Limb (tissue), 2 donors: ENCODE measurements around the gene SELENOO.
A peak's percentile ranks its signal among the peaks of the same experiment; 100 is the strongest.

ENCODE experiments used
- DNase-seq, 2 donors: peaks; one replicate each; pipeline ENCODE4 v3.0.0-alpha.2; 2016; ENCODE audit errors: extremely low spot score in 2 of 2

The SELENOO gene

DNA sequence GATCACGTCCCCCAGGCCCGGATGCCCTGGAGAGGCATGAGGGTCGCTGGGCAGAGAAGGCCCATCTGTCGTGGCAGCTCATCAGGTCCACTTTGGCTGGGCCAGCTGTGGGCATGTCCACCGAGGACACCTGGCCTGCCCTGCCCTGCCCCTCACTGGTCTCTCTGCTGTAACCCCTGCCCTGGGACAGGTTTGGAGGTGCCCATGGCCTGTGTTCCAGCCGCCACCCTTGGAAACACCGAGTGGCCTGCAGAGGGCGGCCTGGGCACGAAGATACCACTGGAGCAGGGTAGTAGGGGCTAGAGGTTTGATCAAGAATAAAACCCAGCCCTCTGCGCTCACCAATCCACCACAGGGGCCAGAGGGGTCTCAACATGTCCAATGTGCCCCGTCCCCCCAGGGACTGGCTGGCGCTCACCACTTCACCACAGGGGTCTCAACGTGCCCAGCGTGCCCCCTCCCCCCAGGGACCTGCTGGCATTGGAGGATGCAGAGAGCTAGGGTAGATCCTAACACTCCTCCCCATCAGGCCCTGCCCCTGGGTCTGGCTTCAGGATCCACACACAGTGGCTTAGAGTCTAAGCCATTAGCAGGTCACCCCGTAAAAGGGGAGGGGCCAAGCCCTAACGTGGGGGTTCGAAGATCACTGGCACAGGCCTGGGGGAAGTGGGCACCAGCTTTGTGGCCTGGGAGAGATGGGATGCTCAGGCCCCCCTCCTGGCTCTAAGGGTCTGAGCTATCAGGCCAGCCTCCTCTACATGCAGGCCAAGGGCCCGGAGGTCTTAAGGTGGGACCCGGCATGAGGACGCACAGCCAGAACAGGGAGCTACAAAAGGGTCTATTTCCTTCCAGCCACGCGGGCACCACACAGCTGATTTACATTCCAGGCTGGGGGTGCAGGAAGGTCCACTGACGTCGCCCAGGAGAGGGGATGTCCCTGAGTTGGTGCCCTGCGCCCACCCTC is 51.6 kb downstream of the SELENOO start:
- peak in 1 of 2 donors; percentile 77 for DNase-seq

DNA sequence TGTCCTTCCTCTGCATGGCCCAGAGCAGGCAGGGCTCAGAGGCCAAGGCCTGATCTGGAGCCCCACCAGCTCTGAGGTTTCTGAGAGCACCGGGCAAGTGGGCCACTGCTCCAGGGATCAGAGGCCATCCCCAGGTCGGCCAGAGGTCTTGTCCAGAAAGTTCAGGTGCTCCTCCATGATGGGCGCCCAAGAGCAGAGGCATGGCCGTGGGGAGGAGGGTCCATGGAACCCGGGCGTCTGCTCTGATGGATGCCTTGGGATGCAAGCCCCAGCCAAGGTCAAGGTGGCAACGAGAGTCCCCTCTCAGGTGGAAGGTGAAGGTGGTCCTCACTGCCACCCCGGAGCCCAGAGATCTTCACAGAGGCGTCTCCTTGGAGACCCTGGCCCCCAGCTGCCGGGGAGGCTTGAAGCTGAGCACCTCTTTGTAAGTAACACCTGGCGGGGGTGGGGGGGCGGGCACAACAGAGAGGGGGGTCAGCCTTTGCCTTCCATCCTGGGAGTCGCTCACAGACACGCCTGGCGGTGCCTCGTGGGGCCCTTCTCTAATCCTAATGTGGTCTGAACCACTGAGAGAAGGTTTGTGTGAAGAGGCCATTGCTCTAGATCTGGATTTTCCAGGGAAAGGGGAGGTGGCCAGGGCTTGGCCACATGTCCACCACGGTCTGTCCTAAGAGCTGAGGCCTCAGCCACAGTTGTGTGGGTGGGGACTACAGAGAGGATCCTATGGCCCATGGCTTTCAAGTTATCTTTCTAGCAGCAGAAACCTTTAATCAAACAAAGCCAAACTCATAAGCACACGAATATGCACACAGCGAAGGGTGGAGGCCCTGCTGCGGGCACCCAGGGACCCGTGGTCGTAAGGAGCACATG is 52.5 kb downstream of the SELENOO start:
- no peak for DNase-seq

DNA sequence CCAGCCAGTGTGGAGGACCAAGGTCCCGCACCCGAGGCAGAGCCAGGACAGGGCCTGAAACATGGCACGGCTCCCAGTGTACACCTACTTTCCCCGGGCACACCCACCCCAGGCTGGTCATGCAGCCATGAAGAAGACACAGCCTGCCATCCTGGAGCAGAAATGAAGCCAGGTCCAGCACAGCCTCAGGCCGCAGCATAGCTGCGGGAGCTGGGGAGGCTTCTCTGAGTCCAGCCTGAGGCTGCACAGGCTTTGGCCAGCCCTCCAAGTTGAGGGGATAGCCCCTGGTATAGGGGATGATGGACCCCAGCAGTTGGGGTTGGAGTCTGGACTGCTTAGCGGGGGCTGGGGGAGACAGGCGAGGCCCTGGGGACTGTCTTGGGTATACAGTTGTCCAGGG is 53.1 kb downstream of the SELENOO start:
- no peak for DNase-seq

DNA sequence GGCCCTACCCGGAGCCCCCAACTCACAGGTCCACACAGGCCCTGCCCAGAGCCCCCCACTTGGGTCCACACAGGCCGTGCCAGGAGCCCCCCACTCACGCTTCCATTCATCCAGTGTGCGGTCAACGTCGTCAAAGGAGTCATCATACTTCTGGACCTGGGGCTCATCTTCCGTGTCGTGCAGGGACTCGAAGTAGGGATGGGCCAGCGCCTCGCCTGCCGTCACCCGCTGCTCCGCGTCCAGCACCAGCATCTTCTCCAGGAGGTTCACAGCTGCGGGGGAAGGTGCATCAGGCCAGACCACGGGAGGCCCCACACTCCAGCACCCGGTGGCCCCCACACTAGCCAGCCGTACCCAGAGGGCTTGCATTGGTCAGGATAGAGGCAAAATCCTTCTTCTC is 54.3 kb downstream of the SELENOO start:
- no peak for DNase-seq

DNA sequence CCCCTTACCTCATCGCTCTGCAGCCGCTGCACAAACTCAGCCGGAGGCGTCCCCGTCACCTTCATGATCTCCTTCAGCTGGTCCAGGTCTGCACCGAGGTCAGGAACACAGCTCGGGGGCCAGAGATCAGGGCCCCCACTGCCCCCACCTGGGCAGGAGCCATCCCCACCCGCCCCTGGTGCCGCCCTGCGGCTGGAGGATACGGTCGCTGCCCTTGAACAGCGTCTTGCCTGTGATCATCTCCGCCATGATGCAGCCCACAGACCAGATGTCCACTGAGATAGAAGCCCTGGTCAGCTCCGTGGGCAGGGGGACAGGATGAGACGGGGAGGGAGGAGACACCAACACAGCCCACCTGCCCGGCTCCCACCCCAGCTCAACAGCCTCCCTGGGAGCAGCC is 54.8 kb downstream of the SELENOO start:
- no peak for DNase-seq

DNA sequence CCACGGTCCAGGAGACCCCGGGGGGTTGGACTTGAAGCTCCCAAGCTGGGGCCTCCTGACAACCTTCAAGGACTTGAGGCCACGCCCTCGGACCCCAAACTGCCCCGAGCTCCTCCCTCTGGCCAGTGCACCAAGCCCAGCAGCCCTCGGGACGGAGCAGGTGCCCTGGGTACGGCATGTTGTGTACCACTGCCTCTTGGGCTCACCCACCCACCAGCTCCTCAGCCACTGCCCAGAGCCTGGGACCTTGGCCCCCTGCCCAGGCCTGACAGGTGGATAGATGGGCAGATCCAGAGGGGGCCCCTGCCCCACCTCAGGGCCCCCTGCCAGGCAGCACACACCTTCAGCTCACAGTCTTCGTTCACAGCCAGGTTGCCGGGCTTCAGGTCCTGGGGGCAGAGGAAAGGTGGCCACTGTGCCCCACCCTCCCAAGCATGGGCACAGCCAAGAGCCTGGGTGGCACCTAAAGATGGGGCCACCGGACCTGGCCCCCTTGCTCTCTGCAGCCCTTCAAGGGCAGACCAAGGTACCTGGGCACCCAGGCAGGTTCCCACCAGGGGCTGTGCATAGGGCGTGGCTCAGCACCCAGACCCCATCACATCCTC is 55.5 kb downstream of the SELENOO start:
- no peak for DNase-seq

DNA sequence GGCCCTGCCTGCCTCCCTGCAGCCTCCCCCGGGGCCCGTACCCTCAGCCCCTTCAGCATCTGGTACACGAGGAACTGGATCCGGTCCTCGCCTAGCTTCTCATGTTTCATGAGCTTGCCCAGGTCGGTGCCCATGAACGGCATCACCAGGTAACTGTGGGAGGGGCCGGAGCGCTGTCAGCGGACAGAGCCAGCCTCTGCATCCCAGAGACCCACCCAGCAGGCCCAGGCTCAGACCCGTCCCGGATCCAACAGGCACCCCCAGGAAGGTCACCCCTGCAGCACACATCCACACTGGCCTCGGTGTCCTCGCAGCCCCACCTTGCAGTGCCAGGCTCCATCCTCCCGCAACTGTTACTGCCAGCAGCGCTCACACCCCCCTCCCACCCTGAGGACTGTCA is 56.2 kb downstream of the SELENOO start:
- DNase-seq = no peak

DNA sequence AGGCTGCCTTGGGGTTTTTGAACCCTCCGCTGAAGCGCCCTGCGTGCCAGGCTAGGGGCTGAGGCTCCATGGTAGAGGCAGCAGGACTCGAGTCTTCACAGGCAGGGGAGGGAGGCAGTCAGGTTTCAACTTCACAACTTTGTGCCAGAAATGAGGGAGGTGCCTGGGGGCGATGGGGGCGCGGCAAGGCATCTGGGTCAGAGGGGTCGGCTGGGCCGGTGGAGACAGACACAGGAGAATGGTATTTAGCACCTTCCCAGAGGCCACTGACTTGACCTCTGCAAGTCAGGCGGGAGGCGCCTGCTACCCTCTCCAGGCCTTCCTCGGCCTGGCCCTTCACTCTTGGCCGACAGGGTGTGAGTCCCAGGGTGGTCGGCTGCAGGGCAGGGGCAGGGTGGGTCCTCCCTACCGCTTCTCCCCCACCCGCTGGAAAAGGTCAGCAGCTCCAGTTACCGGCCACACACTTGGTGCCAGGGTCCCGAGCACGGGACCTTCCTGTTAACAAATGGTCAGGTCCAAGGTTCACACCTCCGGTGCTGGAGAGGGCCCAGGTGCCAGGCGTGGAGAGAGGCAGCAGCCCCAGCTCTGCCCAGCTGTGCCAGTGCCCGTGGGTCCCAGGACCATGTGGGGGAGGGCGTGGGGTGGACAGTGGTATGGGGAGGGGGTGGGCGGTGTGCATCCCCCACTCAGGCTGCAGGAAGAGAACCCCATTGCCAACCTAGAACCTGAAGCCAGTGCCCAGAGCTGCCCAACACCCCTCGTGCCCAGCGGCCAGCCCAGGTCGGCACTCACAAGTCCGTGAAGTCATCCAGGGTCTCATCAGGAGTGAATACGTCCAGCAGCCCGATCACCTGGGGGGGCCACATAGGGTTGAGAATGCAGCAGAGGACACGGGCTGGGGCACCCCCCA is 56.9 kb downstream of the SELENOO start:
- no peak for DNase-seq

DNA sequence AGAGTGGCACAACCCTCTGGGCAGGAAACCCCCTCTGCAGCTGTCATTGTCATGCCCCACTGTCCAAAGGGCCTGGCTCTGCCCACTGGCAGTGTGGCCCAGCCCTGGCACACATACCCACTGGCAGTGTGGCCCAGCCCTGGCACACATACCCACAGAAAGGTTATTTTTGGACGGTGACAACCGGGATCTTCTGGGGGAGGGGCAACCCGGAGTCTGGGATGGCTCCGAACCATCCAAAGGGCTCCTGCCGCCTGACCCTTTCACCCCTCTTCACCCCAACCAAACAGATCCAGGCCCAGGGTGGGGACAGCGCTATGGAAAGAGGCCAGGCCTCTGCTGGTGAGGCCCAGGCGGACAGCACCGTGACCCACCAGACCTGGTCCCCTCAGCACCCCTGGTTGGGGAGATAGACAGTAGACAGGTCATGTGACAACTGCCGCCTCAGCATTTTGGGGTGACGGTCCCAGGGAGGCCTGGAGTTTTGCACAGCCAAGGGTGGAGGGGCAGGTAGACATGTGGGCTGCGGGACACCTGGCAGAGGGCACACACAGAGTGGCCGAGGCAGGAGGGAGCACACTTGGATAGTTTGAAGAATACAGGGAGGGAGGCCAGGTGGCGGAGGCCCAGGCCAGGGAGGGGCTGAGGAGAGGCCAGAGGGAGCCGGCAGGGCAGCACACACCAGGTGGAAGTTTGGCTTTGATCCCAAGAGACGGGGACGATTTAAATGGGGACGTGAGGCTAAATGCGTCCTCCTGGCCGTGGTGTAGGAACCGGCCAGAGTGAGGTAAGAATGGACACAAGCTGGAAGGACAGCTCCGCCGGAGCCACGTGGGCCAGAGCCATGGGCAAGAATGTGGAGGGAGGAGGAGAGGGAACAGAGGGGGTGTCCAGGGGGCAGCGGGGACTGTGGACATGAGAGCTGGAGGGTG is 57.8 kb downstream of the SELENOO start:
- no peak for DNase-seq

DNA sequence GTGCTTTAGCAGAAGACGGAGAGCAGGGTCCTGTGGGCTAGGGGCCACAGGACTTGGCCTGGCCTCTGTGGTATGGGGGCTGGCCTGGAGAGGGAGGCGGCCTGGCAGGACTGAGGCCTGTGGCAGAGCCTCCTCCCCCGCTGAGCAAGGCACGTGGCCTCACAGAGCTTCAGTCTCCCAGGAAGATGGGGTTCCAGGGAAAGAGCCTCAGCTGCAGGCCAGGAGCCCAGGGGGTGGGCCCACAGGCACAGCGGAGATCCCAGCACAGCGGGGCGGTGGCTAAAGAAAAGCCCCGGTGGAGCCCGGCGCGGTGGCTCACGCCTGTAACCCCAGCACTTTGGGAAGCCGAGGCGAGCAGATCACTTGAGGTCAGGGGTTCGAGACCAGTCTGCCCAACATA is 58.5 kb downstream of the SELENOO start:
- DNase-seq = no peak

DNA sequence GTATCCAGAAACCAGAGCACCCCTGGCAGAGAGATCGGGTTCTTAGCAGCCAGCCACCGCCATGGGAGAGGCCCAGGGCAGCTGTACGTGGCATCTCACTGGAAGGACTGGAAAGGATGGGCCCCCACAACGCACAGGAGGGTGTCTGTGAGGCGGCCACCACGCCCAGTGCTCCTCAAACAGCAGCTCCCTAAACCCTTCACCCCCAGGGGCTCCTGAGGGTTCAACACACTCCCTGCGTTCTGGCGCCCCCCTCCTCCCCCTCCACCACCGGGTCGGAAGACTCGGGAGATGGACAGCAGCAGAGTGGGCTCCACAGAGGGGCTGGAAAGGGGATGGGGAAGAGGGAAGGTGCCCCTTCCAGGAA is 59.6 kb downstream of the SELENOO start:
- no peak for DNase-seq

DNA sequence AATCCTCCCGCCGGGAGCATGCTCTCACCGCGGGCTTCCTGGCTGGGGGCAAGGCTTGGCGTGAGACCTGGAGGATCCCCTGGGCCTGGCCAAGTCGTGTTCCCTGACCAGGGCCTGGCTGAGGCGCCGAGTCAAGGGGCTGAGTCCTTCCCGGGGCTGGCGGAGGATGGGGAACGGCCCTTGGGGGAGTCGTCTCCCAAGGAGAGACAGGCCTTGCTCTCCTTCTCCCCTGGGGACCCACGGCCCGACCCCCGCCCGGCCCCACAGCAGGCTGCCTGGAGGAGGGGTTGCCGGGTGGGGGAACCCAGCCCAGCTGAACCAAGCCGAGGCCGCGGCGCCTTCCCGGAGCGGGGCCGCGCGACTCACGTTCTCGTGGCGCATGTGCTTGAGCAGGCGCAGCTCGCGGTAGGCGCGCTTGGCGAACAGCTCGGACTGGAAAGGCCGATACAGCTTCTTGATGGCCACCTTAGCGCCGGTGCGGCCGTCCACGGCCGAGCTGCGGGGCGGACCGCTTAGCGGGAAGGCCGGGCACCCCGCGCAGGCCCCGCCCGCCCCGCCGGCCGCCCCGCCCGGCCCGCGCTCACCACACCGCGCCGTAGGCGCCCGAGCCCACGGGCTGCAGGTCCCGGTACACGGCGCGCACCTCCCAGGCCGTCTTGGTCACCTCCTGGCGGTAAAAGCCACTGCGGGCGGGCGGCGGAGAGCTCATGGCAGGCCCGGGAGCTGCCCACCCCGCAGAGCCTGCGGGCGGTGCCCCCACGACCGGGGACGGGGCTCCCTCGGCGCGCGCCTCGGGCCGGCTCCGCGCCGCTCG is 60.2 kb downstream of the SELENOO start:
- peak in 1 of 2 donors; percentile 76 for DNase-seq

DNA sequence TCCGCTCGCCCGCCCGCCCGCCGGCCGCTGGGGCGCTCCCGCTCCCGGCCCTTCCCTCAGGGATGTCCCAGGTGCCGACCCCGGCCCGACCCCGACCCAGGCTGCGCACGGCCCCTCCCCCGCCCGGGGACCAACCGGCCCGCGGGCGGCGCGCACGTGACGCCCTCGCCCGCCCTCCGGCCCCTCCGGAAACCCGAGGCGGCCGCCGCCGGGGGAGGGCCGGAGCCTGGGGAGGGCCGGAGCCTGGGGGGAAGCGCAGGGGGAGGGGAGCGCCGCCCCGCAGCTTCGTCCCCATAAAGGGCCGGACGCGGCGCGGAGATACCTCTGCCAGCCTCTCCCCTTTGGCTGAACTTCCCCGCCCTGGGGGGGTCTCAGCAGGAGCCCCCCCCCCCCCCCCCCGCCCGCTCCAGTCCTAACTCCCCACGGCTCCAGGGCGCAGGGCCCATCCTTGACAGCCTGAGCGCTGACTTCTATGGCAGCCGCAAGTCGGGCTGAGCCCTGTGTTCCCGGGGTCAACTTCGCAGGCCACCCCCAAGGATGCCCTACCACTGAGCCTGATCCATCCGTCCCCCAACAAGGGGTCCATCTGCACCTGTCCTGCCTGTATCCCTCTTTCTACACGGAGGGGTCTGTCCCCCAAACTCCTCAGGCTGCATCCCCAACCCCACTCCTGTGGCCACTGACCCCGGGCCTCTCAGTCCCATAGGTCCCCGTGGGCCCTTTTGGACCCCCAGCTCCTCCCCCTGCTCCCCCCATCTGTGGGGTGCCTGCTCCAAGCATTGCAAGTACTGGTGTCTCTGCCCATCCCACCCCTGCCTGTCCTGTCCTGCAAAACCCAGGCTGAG is 61.0 kb downstream of the SELENOO start, which contains the start of gene MAPK12:
MAPK12 (minus strand) TSS at position 69 of the 845 bp plus-strand sequence. CDS start 174 bp downstream, outside the sequence.
- no peak for DNase-seq

DNA sequence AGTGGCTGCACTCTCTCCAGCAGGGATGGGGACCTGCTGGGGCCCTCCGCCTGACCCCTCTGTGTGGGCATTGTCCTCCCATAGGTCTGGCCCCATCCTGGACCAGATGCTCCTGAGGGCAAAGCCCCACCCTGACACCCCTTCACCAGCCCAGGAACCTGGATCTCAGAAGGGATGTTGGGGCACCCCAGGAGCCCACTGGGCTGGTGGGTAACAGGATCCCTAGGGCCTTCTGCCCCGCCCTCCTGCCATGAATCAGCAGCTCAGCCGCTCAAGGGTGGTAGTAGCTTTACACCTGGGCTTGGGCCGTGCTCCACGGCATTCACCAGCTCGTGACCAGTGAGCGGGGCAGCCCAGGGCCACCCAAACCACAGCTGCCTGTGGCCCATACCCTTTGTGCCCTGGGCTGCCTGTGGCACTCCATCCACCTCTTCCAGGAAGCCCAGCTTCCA is 61.7 kb downstream of the SELENOO start:
- DNase-seq = no peak

DNA sequence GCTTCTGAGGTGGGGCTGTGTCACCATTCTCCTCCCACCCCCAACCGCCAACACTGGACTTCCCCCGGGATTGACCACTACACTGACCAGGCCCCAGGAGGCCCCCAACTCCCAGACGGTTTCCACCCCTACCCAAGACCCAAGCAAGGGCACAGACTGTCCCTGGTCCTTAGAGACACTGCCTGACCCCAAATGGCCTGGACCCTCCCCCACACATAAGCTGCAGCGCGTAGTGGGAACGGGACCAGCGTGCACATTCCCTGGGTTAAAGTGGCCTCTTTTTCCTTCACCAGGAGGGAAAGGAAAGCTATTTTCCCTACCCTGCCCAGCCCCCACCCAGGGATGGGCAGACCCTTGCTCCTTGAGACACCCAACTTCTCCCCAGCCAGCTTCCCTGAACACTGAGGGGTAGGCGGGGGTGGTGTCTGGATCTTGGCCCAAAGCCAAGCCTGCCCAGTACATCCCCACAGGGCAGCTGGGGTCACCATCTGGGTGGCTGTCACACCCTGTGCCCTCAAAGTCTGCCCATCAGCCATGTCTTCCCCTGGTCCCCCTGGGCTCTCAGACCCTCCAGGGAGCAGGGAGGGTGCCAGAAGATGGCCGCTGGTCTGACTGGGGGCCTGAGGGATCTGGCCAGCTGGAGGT is 62.3 kb downstream of the SELENOO start:
- no peak for DNase-seq

DNA sequence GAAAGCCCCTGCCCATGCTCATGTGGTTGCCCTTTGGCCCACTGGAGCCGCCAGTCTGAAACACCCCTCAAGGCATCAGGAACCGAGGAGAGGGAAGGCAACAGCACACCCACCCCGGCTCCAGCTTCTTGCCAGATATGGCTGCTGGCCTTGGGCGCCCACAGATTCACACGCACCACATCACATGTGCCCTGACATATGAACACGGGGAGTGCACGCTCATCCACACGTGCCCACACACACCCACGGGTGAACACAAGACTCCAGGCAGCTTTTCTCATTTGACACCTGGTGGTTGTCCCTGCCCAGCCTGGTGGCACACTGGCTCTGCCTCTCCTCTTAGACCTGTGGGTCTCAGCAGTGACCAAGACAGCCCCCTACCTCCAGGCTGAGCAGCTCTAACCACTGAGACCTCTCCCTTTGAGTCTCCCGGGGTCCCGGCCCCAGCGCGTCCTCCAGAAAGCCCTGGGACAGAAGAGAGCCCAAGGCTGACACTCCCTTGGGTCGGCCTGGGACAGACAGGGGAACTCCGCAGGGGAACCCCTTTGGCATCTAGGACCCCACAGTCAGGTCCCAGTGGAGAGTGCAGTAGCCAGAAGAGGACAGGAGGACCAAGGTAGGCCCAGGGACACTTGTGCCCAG is 63.4 kb downstream of the SELENOO start:
- DNase-seq = no peak
